Amniotic epithelial cell (primary cell): ENCODE data around the gene APOD.

ENCODE experiments used
- DNase-seq: peaks from one replicate; pipeline ENCODE4 v3.0.0-alpha.2; 2010; ENCODE audit warnings: low read depth

APOD gene

GRCh38 chr3:195524171-195524896 lies 59.4 kb downstream of the APOD start:
- DNase-seq = no peak

DNA sequence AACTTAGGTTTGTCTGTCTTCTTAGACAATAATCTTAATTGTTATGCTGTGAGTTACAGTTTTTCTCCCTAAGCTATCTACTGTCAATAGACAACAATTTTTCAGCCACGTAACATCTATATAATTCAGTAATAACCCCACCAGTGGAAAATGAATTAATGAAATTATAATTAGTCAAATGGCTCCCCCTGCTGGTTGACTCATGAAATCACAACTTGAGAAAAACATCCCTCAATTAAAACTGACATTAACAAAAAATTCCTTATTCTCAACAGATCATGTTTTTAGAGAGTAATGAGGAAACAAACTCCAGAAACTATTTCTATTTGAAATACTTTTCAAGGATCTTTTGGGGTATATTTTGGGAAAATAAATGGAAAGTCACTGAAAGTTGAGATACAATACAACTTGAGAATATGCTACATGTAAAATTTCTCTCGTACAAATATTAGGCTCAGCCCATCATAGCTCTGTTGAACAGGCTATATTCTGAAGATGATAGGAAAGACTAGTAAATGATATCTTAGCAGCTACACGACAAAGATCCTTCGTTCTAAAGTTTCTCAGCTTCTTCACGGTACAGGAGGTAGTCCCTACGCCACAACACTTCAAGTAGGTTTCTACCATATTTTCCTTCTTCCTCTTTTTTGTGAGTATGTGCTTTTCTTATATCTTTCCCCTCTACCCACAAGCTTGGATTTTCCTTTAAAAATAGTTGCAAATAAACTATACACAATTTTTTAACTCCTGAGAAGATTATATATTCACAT lies 61.3 kb downstream of the APOD start:
- peak; percentile 24 for DNase-seq
